HEK293 (cell line): ENCODE data around the gene SYCP2.

ENCODE experiments used
- CTCF ChIA-PET: fragments of 350-600 bp; formaldehyde crosslinking; extraction: SDS; loops from one replicate; lab custom pipeline; 2021; ENCODE audit warnings: antibody characterized with exemption; lab: Yijun Ruan, JAX
- POLR2A ChIA-PET: fragments of 300-600 bp; formaldehyde crosslinking; extraction: SDS; loops from one replicate; lab custom pipeline; 2020; ENCODE audit warnings: antibody characterized with exemption, inconsistent platforms; lab: Yijun Ruan, JAX
- H3K27ac ChIP-seq: fragments of 200-500 bp; sonication (Bioruptor generic); 2 replicates; pipeline ENCODE4 v1.5.1; 2014; ENCODE audit warnings: low read depth, low read length, control low read depth, inconsistent platforms; ENCODE audit errors: extremely low read depth
- H3K36me3 ChIP-seq, 2 experiments: fragments of 200-500 bp in 1 of 2; sonication (Bioruptor generic) in 1 of 2; 1 replicate in 1 of 2; 2 replicates in 1 of 2; pipeline ENCODE4 v1.5.1; 2014 to 2017; ENCODE audit warnings: inconsistent platforms in 2 of 2, low read length in 2 of 2; ENCODE audit not compliant: control insufficient read depth in 2 of 2, insufficient read depth in 1 of 2
- H3K4me1 ChIP-seq: fragments of 200-500 bp; sonication (Bioruptor generic); 2 replicates; pipeline ENCODE4 v1.5.1; 2014; ENCODE audit warnings: mild to moderate bottlenecking, low read length, inconsistent platforms; ENCODE audit not compliant: control insufficient read depth, insufficient read depth
- H3K4me3 ChIP-seq: 2 replicates; pipeline ENCODE4 v1.5.1; 2011; ENCODE audit warnings: low read depth, mild to moderate bottlenecking, control low read depth, low read length, moderate library complexity
- H3K9me3 ChIP-seq: fragments of 200-500 bp; sonication (Bioruptor generic); 2 replicates; pipeline ENCODE4 v1.5.1; 2014; ENCODE audit warnings: low read depth, low read length, inconsistent platforms; ENCODE audit not compliant: control insufficient read depth, insufficient read depth
- ATF2 ChIP-seq: fragments of 450-650 bp; formaldehyde crosslinking; IDR thresholded peaks from 2 replicates; pipeline ENCODE4 v1.5.1; 2016; ENCODE audit warnings: missing biosample characterization, missing genetic modification characterization, low read depth
- INSM2 ChIP-seq: fragments of 450-650 bp; formaldehyde crosslinking; IDR thresholded peaks from 2 replicates; pipeline ENCODE4 v1.5.1; 2016; ENCODE audit warnings: missing biosample characterization, missing genetic modification characterization
- MZF1 ChIP-seq: fragments of 450-650 bp; formaldehyde crosslinking; IDR thresholded peaks from 2 replicates; pipeline ENCODE4 v1.5.1; 2017; ENCODE audit warnings: missing biosample characterization, missing genetic modification characterization, borderline replicate concordance
- TRIM28 ChIP-seq: IDR thresholded peaks from 2 replicates; pipeline ENCODE4 v1.6.1; 2011; ENCODE audit warnings: low read length, control low read depth, borderline replicate concordance
- TSHZ1 ChIP-seq: fragments of 450-650 bp; formaldehyde crosslinking; IDR thresholded peaks from 2 replicates; pipeline ENCODE4 v1.5.1; 2016; ENCODE audit warnings: missing biosample characterization, missing genetic modification characterization, borderline replicate concordance
- ZBTB17 ChIP-seq: fragments of 450-650 bp; formaldehyde crosslinking; IDR thresholded peaks from 2 replicates; pipeline ENCODE4 v1.5.1; 2016; ENCODE audit warnings: missing biosample characterization, missing genetic modification characterization
- ZFP37 ChIP-seq: fragments of 450-650 bp; formaldehyde crosslinking; IDR thresholded peaks from 2 replicates; pipeline ENCODE4 v1.5.1; 2016; ENCODE audit warnings: missing biosample characterization, missing genetic modification characterization
- ZNF133 ChIP-seq: fragments of 450-650 bp; formaldehyde crosslinking; IDR thresholded peaks from 2 replicates; pipeline ENCODE4 v1.5.1; 2016; ENCODE audit warnings: missing biosample characterization, missing genetic modification characterization
- ZNF18 ChIP-seq: fragments of 450-650 bp; formaldehyde crosslinking; IDR thresholded peaks from 2 replicates; pipeline ENCODE4 v1.5.1; 2016; ENCODE audit warnings: missing biosample characterization, missing genetic modification characterization
- ZNF184 ChIP-seq: fragments of 450-650 bp; IDR thresholded peaks from 2 replicates; pipeline ENCODE4 v1.5.1; 2018; ENCODE audit warnings: missing biosample characterization, mild to moderate bottlenecking, missing genetic modification characterization
- ZNF202 ChIP-seq: fragments of 450-650 bp; formaldehyde crosslinking; IDR thresholded peaks from 2 replicates; pipeline ENCODE4 v1.5.1; 2016; ENCODE audit warnings: missing biosample characterization, missing genetic modification characterization, borderline replicate concordance
- ZNF366 ChIP-seq: fragments of 450-650 bp; formaldehyde crosslinking; conservative IDR thresholded peaks from 2 replicates; pipeline ENCODE4 v1.5.1; 2016; ENCODE audit warnings: missing biosample characterization, missing genetic modification characterization
- ZNF37A ChIP-seq: fragments of 450-650 bp; IDR thresholded peaks from 2 replicates; pipeline ENCODE4 v1.5.1; 2018; ENCODE audit warnings: missing biosample characterization, missing genetic modification characterization
- ZNF404 ChIP-seq: fragments of 450-650 bp; formaldehyde crosslinking; IDR thresholded peaks from 2 replicates; pipeline ENCODE4 v1.5.1; 2017; ENCODE audit warnings: missing biosample characterization, missing genetic modification characterization
- ZNF510 ChIP-seq: fragments of 450-650 bp; formaldehyde crosslinking; IDR thresholded peaks from 2 replicates; pipeline ENCODE4 v1.5.1; 2018; ENCODE audit warnings: mild to moderate bottlenecking, missing genetic modification characterization, missing biosample characterization; ENCODE audit not compliant: insufficient replicate concordance
- ZNF529 ChIP-seq: fragments of 450-650 bp; formaldehyde crosslinking; IDR thresholded peaks from 2 replicates; pipeline ENCODE4 v1.5.1; 2017; ENCODE audit warnings: missing genetic modification characterization, missing biosample characterization; ENCODE audit not compliant: insufficient replicate concordance
- ZNF600 ChIP-seq: fragments of 450-650 bp; formaldehyde crosslinking; IDR thresholded peaks from 2 replicates; pipeline ENCODE4 v1.5.1; 2016; ENCODE audit warnings: missing biosample characterization, missing genetic modification characterization
- ZNF747 ChIP-seq: fragments of 450-650 bp; formaldehyde crosslinking; IDR thresholded peaks from 2 replicates; pipeline ENCODE4 v1.5.1; 2016; ENCODE audit warnings: missing biosample characterization, missing genetic modification characterization
- ZSCAN4 ChIP-seq: fragments of 450-650 bp; formaldehyde crosslinking; IDR thresholded peaks from 2 replicates; pipeline ENCODE4 v1.5.1; 2017; ENCODE audit warnings: missing biosample characterization, missing genetic modification characterization
- ZXDB ChIP-seq: fragments of 450-650 bp; formaldehyde crosslinking; IDR thresholded peaks from 2 replicates; pipeline ENCODE4 v1.5.1; 2016; ENCODE audit warnings: missing biosample characterization, missing genetic modification characterization

The SYCP2 gene

GRCh38 chr20:59933849-59934585 lies 580 bp upstream of the SYCP2 start (continued):
- TF ChIP-seq ZNF510, result no peak
- TF ChIP-seq ZFP37 (tag by site-specific recombination), result peak; percentile 64; the same call in 1 of the 2 replicates
- no peak for TF ChIP-seq INSM2 (tag by site-specific recombination)
- no peak for TF ChIP-seq MZF1 (tag by site-specific recombination)
- TF ChIP-seq ZBTB17, result peak; percentile 91
- peak; percentile 92 for TF ChIP-seq ZXDB (tag by site-specific recombination)

GRCh38 chr20:59932616-59933295 lies 681 bp downstream of the SYCP2 start:
- Histone ChIP-seq H3K27ac (no peak overlapping the region), H3K9me3 (no peaks in the 10 kb centered on the region), H3K4me1 (peaks cover 9% of the 10 kb centered on the region), H3K4me3 (no peak overlapping the region), H3K36me3 (no peaks in the 10 kb centered on the region)
- CTCF ChIA-PET, result interaction anchor here (0.7 to 1.8 kb wide), 2 partner anchors 80 to 345 kb away, joined by 3 read pairs; no protein-coding TSS in a partner anchor
- POLR2A ChIA-PET, result no interaction called here
- TF ChIP-seq ATF2 (tag by site-specific recombination), result no peak
- 0 out of 2 replicates have a peak, but pooled peaks have one; percentile 37 for TF ChIP-seq ZNF202 (tag by site-specific recombination)

GRCh38 chr20:59931511-59932312 lies 1.7 kb downstream of the SYCP2 start:
- CTCF ChIA-PET, result interaction anchor here (0.6 kb wide), 1 partner anchor 169 kb away, joined by 3 read pairs; no protein-coding TSS in a partner anchor
- no peak overlapping the region for H3K27ac ChIP-seq
- TF ChIP-seq ZNF529 (tag by site-specific recombination) (no peak), ZNF747 (tag by site-specific recombination) (no peak), TSHZ1 (tag by site-specific recombination) (no peak), ZNF366 (tag by site-specific recombination) (no peak), TRIM28 (no peak; the same call in 1 of the 2 replicates), ZNF184 (tag by site-specific recombination) (no peak), ZNF404 (tag by site-specific recombination) (no peak), ZNF600 (tag by site-specific recombination) (0 out of 2 replicates have a peak, but pooled peaks have one; percentile 57), ZNF18 (tag by site-specific recombination) (no peak), ZNF37A (tag by site-specific recombination) (no peak), ZSCAN4 (tag by site-specific recombination) (0 out of 2 replicates have a peak, but pooled peaks have one; percentile 13), ZNF133 (no peak)

More at GRCh38 chr20:59931511-59932312, 1.7 kb downstream of the SYCP2 start:
- POLR2A ChIA-PET, result no interaction called here
- Histone ChIP-seq H3K9me3 (no peaks in the 10 kb centered on the region), H3K4me3 (no peak overlapping the region), H3K36me3 (no peaks in the 10 kb centered on the region), H3K4me1 (peaks cover 9% of the 10 kb centered on the region)
